ENCODE measurements around the gene SYTL1. TPM values are rescaled to one million over a fixed set of nuclear protein-coding genes. Genes with fewer than 3 reads are reported as not detected.

The SYTL1 gene
- total RNA-seq, 4 donors from 2014 or later: 1.6 to 11.3 (median 4.8) TPM; not detected in 1

DNA sequence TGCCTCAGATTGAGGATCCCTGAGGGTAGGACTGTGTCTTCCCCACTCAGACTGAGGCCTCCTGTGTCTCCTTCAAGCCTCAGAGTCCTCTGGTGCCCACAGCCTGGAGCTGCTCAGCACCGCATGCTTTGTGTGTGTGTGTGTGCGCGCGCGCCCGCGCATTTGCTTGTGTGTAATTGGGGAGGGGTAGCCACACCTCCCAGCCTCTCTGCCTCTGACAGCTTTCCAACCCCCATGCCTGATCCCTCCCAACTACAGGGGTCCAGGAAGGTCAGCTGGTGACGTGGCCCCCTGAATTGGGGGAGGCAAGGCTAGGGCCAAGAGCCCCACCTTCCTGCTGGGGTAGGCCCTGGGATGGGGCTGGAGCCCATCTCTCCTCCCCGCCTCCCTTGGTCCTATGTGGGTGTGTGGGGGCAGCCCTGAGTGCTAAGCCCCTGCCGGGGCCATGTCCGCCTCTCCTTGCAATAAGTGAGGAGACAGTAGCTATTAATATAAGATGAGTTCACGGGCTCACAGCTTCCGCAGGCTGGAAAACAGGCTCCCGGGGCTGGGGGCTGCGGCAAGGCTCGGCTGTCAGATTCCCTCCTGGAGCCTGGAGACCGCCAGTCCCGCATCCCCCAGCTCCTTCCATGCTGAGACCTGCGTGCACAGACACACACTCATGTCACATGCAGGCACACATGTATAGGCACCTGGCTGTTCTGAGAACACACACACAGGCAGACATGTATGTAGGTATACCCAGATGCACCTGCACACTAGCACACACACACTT is 57.6 kb downstream of the SYTL1 start:
- TF ChIP-seq, protein P1, sequence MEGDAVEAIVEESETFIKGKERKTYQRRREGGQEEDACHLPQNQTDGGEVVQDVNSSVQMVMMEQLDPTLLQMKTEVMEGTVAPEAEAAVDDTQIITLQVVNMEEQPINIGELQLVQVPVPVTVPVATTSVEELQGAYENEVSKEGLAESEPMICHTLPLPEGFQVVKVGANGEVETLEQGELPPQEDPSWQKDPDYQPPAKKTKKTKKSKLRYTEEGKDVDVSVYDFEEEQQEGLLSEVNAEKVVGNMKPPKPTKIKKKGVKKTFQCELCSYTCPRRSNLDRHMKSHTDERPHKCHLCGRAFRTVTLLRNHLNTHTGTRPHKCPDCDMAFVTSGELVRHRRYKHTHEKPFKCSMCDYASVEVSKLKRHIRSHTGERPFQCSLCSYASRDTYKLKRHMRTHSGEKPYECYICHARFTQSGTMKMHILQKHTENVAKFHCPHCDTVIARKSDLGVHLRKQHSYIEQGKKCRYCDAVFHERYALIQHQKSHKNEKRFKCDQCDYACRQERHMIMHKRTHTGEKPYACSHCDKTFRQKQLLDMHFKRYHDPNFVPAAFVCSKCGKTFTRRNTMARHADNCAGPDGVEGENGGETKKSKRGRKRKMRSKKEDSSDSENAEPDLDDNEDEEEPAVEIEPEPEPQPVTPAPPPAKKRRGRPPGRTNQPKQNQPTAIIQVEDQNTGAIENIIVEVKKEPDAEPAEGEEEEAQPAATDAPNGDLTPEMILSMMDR (IDR thresholded peaks at IDR 0.05): no peak
- no peak for TF ChIP-seq POLR2A (IDR thresholded peaks at IDR 0.05)
- DNase-seq: no peak
- Histone ChIP-seq H3K9me3 (no peaks in the 10 kb centered on the region), H3K4me3 (no peak overlapping the region), H3K27ac (no peak overlapping the region), H3K36me3 (no peaks in the 10 kb centered on the region), H3K4me1 (peaks cover 6 to 17% of the 10 kb centered on the region in 2 donors), H3K27me3 (no peaks in the 10 kb centered on the region)
- intact Hi-C loops (cut with DNase I; ENCODE audit: low total_unique reads): loop anchor here (5.0 kb wide), 2 partner anchors 208 to 263 kb away; no protein-coding TSS in a partner anchor

DNA sequence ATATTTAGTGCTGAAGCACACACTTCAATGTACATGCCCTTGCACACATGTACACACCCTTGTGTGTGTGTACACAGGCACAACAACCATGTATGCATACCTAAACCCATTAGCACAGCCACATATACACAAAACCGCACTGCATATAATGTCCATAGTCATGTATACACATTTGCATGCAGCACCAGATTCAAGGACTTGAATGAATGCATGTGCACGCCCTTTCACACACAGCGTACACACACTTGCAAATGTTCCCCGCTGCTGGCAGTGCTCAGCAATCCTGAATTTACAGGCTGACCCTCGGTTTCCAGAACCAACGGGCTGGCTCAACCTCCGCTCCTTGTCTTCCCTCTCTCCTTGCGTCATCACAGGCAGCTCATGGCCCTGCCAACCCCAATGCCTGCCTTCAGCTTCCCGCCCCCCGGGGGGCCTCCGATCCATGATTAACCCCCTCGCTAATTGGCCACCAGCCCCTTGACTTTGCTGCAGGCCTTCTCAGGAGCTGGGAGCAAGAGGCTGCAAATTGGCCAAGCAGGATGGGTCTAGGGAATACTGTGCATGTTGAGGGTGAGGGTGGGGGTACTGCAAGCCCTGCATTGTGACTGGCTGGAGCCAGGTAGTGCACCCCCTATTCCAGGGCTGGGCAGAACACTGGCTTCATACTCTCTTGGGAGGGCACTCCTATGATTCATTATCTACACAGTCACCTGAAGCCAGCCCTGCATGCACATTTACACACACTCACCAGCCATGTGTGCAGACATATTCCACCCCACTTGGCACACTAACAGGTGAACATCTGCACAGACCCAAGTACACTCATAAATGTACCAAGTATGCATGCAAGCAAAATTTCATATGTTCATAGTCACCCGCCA is 58.5 kb downstream of the SYTL1 start:
- Histone ChIP-seq H3K27ac (no peak overlapping the region), H3K4me3 (no peak overlapping the region), H3K9me3 (no peaks in the 10 kb centered on the region), H3K36me3 (no peaks in the 10 kb centered on the region), H3K27me3 (no peaks in the 10 kb centered on the region), H3K4me1 (peaks cover 6 to 17% of the 10 kb centered on the region in 2 donors)
- no peak for DNase-seq
- TF ChIP-seq POLR2A (IDR thresholded peaks at IDR 0.05): no peak
- TF ChIP-seq, protein P1 (IDR thresholded peaks at IDR 0.05): no peak
- intact Hi-C loops (cut with DNase I; ENCODE audit: low total_unique reads): loop anchor here (5.0 kb wide), 1 partner anchor 207 kb away; no protein-coding TSS in a partner anchor

DNA sequence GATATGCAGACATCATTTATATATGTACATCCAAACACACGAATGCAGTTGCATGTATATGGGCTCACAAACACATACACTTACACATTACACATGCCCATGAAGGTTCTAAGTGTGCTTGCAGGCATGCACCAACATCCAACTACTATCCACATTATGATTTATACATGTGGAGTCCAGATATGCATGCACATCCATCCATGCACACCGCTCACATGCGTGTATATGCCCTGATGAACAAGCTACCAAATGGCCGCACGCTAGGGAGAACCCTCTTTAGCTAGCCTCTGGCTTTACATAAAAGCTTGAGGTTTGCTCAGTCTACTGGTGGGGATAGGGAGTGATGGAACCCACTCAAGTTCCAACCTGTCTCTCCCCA is 59.1 kb downstream of the SYTL1 start:
- Histone ChIP-seq H3K27me3 (no peaks in the 10 kb centered on the region), H3K4me3 (no peak overlapping the region), H3K27ac (no peak overlapping the region), H3K4me1 (peaks cover 6 to 17% of the 10 kb centered on the region in 2 donors), H3K9me3 (no peaks in the 10 kb centered on the region), H3K36me3 (no peaks in the 10 kb centered on the region)
- DNase-seq: no peak
- TF ChIP-seq, protein P1 (IDR thresholded peaks at IDR 0.05): no peak
- no peak for TF ChIP-seq POLR2A (IDR thresholded peaks at IDR 0.05)
- intact Hi-C loops (cut with DNase I; ENCODE audit: low total_unique reads): loop anchor here (5.0 kb wide), 1 partner anchor 206 kb away; no protein-coding TSS in a partner anchor

DNA sequence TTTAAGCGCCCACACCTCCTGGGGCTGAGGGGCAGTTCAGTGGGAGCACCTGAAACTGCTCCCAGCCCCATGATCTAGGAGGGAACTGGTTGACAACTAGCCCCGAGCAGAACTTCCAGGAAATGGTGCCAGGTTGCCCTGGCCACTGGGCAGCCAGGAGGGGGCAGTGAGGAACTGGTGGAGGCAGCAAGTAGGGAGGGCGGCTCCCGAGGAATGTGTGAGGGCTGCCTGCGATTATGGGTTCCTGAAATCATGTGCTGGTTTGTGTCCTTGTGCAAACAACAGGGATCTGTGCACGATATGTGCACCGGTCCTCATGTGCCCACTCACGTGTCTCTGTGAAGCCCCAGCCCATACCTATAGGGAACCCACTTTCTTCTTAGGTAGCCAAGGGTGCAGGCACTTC is 60.5 kb downstream of the SYTL1 start:
- Histone ChIP-seq H3K36me3 (no peaks in the 10 kb centered on the region), H3K27ac (peak overlapping the region; percentile 81 to 84), H3K9me3 (no peaks in the 10 kb centered on the region), H3K4me1 (peaks cover 6 to 23% of the 10 kb centered on the region in 2 donors), H3K27me3 (no peaks in the 10 kb centered on the region), H3K4me3 (no peak overlapping the region)
- DNase-seq: peak; percentile 72 to 75
- intact Hi-C loops (cut with DNase I; ENCODE audit: low total_unique reads): loop anchor here (5.0 kb wide), 1 partner anchor 205 kb away; no protein-coding TSS in a partner anchor
- TF ChIP-seq, protein P1 (IDR thresholded peaks at IDR 0.05): peak; percentile 65 to 69 (median 66)
- no peak for TF ChIP-seq POLR2A (IDR thresholded peaks at IDR 0.05)

All from uterus (tissue), 4 donors.